Prostate gland (tissue), 2 donors: Measurements from ENCODE around the gene CDH26.

ENCODE experiments used
- POLR2AphosphoS5 ChIP-seq: sonication (generic); formaldehyde crosslinking; IDR thresholded peaks from one replicate; pipeline ENCODE4 v1.6.1; 2017; ENCODE audit warnings: antibody characterized with exemption
- TF ChIP-seq, protein P1 (sequence below), 4 experiments: fragments of 200-600 bp in 2 of 4; fragments of 450-650 bp in 2 of 4; sonication (generic) in 2 of 4; IDR thresholded peaks; 1 replicate in 3 of 4; 2 replicates in 1 of 4; pipeline ENCODE4 v1.5.1; 2016 to 2019; ENCODE audit warnings: antibody characterized with exemption in 4 of 4, mild to moderate bottlenecking in 2 of 4, moderate library complexity in 2 of 4

GRCh38 chr20:59936409-59936808 is 21.8 kb upstream of the CDH26 start:
- TF ChIP-seq, protein P1, sequence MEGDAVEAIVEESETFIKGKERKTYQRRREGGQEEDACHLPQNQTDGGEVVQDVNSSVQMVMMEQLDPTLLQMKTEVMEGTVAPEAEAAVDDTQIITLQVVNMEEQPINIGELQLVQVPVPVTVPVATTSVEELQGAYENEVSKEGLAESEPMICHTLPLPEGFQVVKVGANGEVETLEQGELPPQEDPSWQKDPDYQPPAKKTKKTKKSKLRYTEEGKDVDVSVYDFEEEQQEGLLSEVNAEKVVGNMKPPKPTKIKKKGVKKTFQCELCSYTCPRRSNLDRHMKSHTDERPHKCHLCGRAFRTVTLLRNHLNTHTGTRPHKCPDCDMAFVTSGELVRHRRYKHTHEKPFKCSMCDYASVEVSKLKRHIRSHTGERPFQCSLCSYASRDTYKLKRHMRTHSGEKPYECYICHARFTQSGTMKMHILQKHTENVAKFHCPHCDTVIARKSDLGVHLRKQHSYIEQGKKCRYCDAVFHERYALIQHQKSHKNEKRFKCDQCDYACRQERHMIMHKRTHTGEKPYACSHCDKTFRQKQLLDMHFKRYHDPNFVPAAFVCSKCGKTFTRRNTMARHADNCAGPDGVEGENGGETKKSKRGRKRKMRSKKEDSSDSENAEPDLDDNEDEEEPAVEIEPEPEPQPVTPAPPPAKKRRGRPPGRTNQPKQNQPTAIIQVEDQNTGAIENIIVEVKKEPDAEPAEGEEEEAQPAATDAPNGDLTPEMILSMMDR (IDR thresholded peaks at IDR 0.05): no peak
- no peak for TF ChIP-seq POLR2AphosphoS5
